SK-N-SH (cell line): ENCODE measurements around the gene KIZ. TPM values are rescaled to one million over a fixed set of nuclear protein-coding genes. Genes with fewer than 3 reads are reported as not detected.
A peak's percentile ranks its signal among the peaks of the same experiment; 100 is the strongest.

ENCODE experiments used
- CTCF ChIA-PET: fragments of 300-600, 350-600 bp; formaldehyde crosslinking; extraction: SDS; loops from one replicate; lab custom pipeline; 2021; lab: Yijun Ruan, JAX
- POLR2A ChIA-PET: fragments of 350-600 bp; sonication (Branson Sonifier 250); formaldehyde crosslinking; extraction: SDS; loops from one replicate; lab custom pipeline; 2020; ENCODE audit warnings: antibody characterized with exemption, inconsistent platforms; lab: Yijun Ruan, JAX
- DNase-seq: peaks from one replicate; pipeline ENCODE4 v3.0.0; 2012
- H2AFZ ChIP-seq: fragments of 200-600 bp; sonication (generic); 2 replicates; pipeline ENCODE4 v1.8.1; 2016; ENCODE audit warnings: antibody characterized with exemption, mild to moderate bottlenecking, low read depth
- H3F3A ChIP-seq: fragments of 200-600 bp; sonication (generic); replicated peaks from 2 replicates; pipeline ENCODE3; 2016; ENCODE audit warnings: antibody characterized with exemption, mild to moderate bottlenecking; ENCODE audit not compliant: insufficient read depth
- H3K27ac ChIP-seq, 2 experiments: fragments of 200-500 bp in 1 of 2; fragments of 200-600 bp in 1 of 2; sonication (Bioruptor generic) in 1 of 2; sonication (generic), shearing (Covaris generic) in 1 of 2; 2 replicates each; pipeline versions ENCODE4 v1.5.1 to v1.6.1; 2014 to 2016; ENCODE audit warnings: low read depth in 2 of 2, inconsistent platforms in 1 of 2, low read length in 1 of 2, mild to moderate bottlenecking in 1 of 2, mixed read lengths in 1 of 2
- H3K27me3 ChIP-seq: fragments of 200-600 bp; sonication (generic), shearing (Covaris generic); 2 replicates; pipeline ENCODE4 v1.6.1; 2016; ENCODE audit warnings: mixed run types; ENCODE audit not compliant: insufficient read depth
- H3K36me3 ChIP-seq, 2 experiments: fragments of 200-500 bp in 1 of 2; fragments of 200-600 bp in 1 of 2; sonication (Bioruptor generic) in 1 of 2; sonication (generic) in 1 of 2; replicated peaks in 1 of 2; 2 replicates each; pipeline versions ENCODE3 to v1.5.1; 2014 to 2016; ENCODE audit warnings: low read length in 1 of 2, mild to moderate bottlenecking in 1 of 2; ENCODE audit not compliant: insufficient read depth in 2 of 2, control insufficient read depth in 1 of 2
- H3K4me1 ChIP-seq, 2 experiments: fragments of 200-500 bp in 1 of 2; fragments of 200-600 bp in 1 of 2; sonication (Bioruptor generic) in 1 of 2; sonication (generic), shearing (Covaris generic) in 1 of 2; 2 replicates each; pipeline versions ENCODE4 v1.5.1 to v1.6.1; 2014 to 2016; ENCODE audit warnings: low read depth in 1 of 2, low read length in 1 of 2, mixed run types in 1 of 2; ENCODE audit not compliant: insufficient read depth in 2 of 2, control insufficient read depth in 1 of 2
- H3K4me2 ChIP-seq: fragments of 200-600 bp; sonication (generic), shearing (Covaris generic); 2 replicates; pipeline ENCODE4 v1.6.1; 2017; ENCODE audit warnings: mixed run types
- H3K4me3 ChIP-seq, 2 experiments: fragments of 200-500 bp in 1 of 2; fragments of 200-600 bp in 1 of 2; sonication (Bioruptor generic) in 1 of 2; sonication (generic), shearing (Covaris generic) in 1 of 2; 2 replicates each; pipeline versions ENCODE4 v1.5.1 to v1.8.1; 2014 to 2016; ENCODE audit warnings: low read depth in 2 of 2, inconsistent platforms in 1 of 2, low read length in 1 of 2, mild to moderate bottlenecking in 1 of 2, mixed read lengths in 1 of 2, moderate library complexity in 1 of 2
- H3K79me2 ChIP-seq: fragments of 200-600 bp; sonication (generic); 2 replicates; pipeline ENCODE4 v1.8.1; 2017; ENCODE audit warnings: mild to moderate bottlenecking; ENCODE audit not compliant: insufficient read depth
- H3K9ac ChIP-seq: fragments of 200-600 bp; sonication (generic); 2 replicates; pipeline ENCODE4 v1.6.1; 2017; ENCODE audit warnings: mixed run types
- H3K9me2 ChIP-seq: fragments of 200-600 bp; sonication (generic); 2 replicates; pipeline ENCODE4 v1.6.1; 2017; ENCODE audit warnings: mixed run types
- H3K9me3 ChIP-seq: fragments of 200-600 bp; sonication (generic); 2 replicates; pipeline ENCODE4 v1.6.1; 2017; ENCODE audit warnings: mixed run types, mild to moderate bottlenecking, moderate library complexity
- H4K20me1 ChIP-seq: fragments of 200-600 bp; sonication (generic); 2 replicates; pipeline ENCODE4 v1.6.1; 2017; ENCODE audit warnings: mild to moderate bottlenecking, mixed run types; ENCODE audit not compliant: insufficient read depth
- EP300 ChIP-seq, 2 experiments: IDR thresholded peaks; 2 replicates each; pipeline versions ENCODE4 v1.4.0 to v1.6.1; 2012; ENCODE audit warnings: borderline replicate concordance in 1 of 2, low read depth in 1 of 2, low read length in 1 of 2
- EZH2phosphoT487 ChIP-seq: fragments of 200-600 bp; sonication (generic); IDR thresholded peaks from 2 replicates; pipeline ENCODE4 v1.6.1; 2017; ENCODE audit warnings: low read depth, mixed run types, mild to moderate bottlenecking, antibody characterized with exemption, moderate library complexity, borderline replicate concordance
- GATA2 ChIP-seq: sonication (generic); formaldehyde crosslinking; IDR thresholded peaks from 2 replicates; pipeline ENCODE4 v1.5.0; 2020; ENCODE audit warnings: mild to moderate bottlenecking, missing genetic modification reagents
- MEF2A ChIP-seq: IDR thresholded peaks from 2 replicates; pipeline ENCODE4 v1.4.0; 2012; ENCODE audit warnings: low read depth, borderline replicate concordance
- RAD21 ChIP-seq: IDR thresholded peaks from 2 replicates; pipeline ENCODE4 v1.6.1; 2012; ENCODE audit warnings: mild to moderate bottlenecking, low read length
- REST ChIP-seq: IDR thresholded peaks from 2 replicates; pipeline ENCODE4 v1.6.1; 2012; ENCODE audit warnings: mild to moderate bottlenecking, low read depth, low read length, moderate library complexity
- ZBTB33 ChIP-seq: IDR thresholded peaks from 2 replicates; pipeline ENCODE4 v1.4.0; 2012; ENCODE audit warnings: low read depth, borderline replicate concordance
- WGBS: methylation state at CpG from one replicate; pipeline ENCODE4 v1.1.6; 2017; ENCODE audit warnings: low lambda C conversion rate; 5-methylcytosine and 5-hydroxymethylcytosine counted together
- polyA plus RNA-seq, 3 experiments: library from polyadenylated mRNA; depleted of rRNA; stranded (reverse); fragments of >200 nt; gene quantifications; 2 replicates each; pipeline ENCODE4 v1.2.3, GENCODE V29; 2012
- TF ChIP-seq, protein P1 (sequence below): fragments of 150-350 bp; IDR thresholded peaks from 2 replicates; pipeline ENCODE4 v1.6.1; 2016; ENCODE audit warnings: mild to moderate bottlenecking, low read depth, low read length
- TF ChIP-seq, protein P2 (sequence below): IDR thresholded peaks from 2 replicates; pipeline ENCODE4 v1.4.0; 2012; ENCODE audit warnings: low read depth, borderline replicate concordance

The KIZ gene
- polyA plus RNA-seq, 1 of the 3 experiments (the other 2 are of a cell fraction) = 3.9 TPM

DNA sequence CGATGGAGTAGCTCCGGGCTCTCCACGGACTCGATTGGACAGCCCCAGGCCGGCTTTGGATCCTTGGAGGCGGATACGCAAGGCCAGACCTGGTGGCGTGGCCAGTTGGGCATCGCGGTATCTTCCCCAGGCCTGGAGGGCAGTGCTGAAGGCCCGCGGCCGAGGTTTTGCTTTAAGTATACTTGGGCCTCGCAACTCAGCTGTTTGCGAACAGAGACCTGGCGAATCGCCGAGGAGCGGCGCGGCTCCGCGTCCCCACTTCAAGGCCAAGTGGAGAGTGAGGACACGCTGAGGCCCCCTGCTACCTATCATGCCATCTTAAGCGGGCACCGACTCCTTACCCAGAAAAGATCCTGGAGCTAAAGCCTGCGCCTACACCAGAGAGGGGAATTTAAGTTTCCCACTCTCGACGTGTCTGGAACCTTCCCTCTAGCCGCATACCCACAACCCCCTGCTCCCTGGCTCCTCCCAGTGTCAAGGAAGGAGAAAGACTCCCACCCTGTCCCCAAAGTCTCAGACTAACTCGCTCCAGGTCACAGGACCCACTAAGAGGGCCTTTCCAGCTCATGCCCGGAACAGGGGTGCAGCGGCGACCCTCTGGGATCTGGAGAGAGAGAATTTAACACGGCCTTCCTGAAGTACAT, 23.8 kb upstream of the KIZ start:
- Histone ChIP-seq H3K27ac (no peak overlapping the region), H3K4me1 (peaks cover 0 to 23% of the 10 kb centered on the region in 2 experiments; a peak in 1 of 4 replicates), H3K36me3 (no peaks in the 10 kb centered on the region), H4K20me1 (no peaks in the 10 kb centered on the region), H3K4me2 (no peak overlapping the region), H2AFZ (no peak overlapping the region), H3K79me2 (no peaks in the 10 kb centered on the region), H3K9me2 (no peaks in the 10 kb centered on the region), H3K9me3 (no peaks in the 10 kb centered on the region), H3K27me3 (peaks cover 83% of the 10 kb centered on the region), H3K4me3 (no peak overlapping the region), H3F3A (no peaks in the 10 kb centered on the region), H3K9ac (no peak overlapping the region)
- CTCF ChIA-PET = interaction anchor here (0.9 to 2.8 kb wide), 7 partner anchors 9 to 513 kb away, joined by 3 to 11 read pairs (median 5); no protein-coding TSS in a partner anchor
- TF ChIP-seq EP300 (IDR thresholded peaks at IDR 0.05; ENCODE audit: borderline replicate concordance in 1 of 2, low read depth in 1 of 2, low read length in 1 of 2) (no peak), RAD21 (no peak), GATA2 (CRISPR knock-in tag) (no peak)
- TF ChIP-seq, protein P1, sequence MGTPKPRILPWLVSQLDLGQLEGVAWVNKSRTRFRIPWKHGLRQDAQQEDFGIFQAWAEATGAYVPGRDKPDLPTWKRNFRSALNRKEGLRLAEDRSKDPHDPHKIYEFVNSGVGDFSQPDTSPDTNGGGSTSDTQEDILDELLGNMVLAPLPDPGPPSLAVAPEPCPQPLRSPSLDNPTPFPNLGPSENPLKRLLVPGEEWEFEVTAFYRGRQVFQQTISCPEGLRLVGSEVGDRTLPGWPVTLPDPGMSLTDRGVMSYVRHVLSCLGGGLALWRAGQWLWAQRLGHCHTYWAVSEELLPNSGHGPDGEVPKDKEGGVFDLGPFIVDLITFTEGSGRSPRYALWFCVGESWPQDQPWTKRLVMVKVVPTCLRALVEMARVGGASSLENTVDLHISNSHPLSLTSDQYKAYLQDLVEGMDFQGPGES = no peak
- DNase-seq = peak; percentile 57
- WGBS = 28% methylated on average over 19 of the region's 35 CpGs
- POLR2A ChIA-PET = no interaction called here

- H3K4me2 ChIP-seq = no peak overlapping the region
- H3K27me3 ChIP-seq = peaks cover 89% of the 10 kb centered on the region
- peaks cover 0 to 23% of the 10 kb centered on the region in 2 experiments; a peak in 1 of 4 replicates for H3K4me1 ChIP-seq
- ChIA-PET POLR2A (no interaction called here), CTCF (interaction anchor here (0.9 to 2.8 kb wide), 5 partner anchors 8 to 133 kb away, joined by 3 to 11 read pairs (median 6); no protein-coding TSS in a partner anchor)
- no peak overlapping the region; a peak in 1 of 4 replicates for H3K4me3 ChIP-seq
- H3K9me3 ChIP-seq = no peaks in the 10 kb centered on the region
- no peaks in the 10 kb centered on the region for H3K9me2 ChIP-seq
- no peak overlapping the region for H3K27ac ChIP-seq
- no peak overlapping the region for H2AFZ ChIP-seq
- 5% methylated on average over 25 of the region's 38 CpGs for WGBS
- no peak overlapping the region for H3K9ac ChIP-seq
- TF ChIP-seq ZBTB33 = no peak
- no peak for TF ChIP-seq EZH2phosphoT487
- TF ChIP-seq REST = peak; percentile 70; the same call in 1 of the 2 replicates
- TF ChIP-seq, protein P2, sequence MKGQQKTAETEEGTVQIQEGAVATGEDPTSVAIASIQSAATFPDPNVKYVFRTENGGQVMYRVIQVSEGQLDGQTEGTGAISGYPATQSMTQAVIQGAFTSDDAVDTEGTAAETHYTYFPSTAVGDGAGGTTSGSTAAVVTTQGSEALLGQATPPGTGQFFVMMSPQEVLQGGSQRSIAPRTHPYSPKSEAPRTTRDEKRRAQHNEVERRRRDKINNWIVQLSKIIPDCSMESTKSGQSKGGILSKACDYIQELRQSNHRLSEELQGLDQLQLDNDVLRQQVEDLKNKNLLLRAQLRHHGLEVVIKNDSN = no peak
- no peak for TF ChIP-seq MEF2A
- no peaks in the 10 kb centered on the region for H3K79me2 ChIP-seq
- no peaks in the 10 kb centered on the region for H3F3A ChIP-seq
- peak; percentile 64 for DNase-seq
- H4K20me1 ChIP-seq = no peaks in the 10 kb centered on the region
- no peaks in the 10 kb centered on the region for H3K36me3 ChIP-seq
These were observed 23.1 kb upstream of the KIZ start for GRCh38 chr20:21102603-21103311.
